ENCODE results near the gene RCOR3. TPM values are rescaled to one million over a fixed set of nuclear protein-coding genes. Genes with fewer than 3 reads are reported as not detected.

The RCOR3 gene
- total and polyA plus RNA-seq, 7 donors, result 7.6 to 60.3 (median 40.7) TPM

GRCh38 chr1:211352465-211352864 lies 93.3 kb downstream of the RCOR3 start:
- 96% methylated on average over 2 of the region's 2 CpGs for WGBS, 2 donors

GRCh38 chr1:211352985-211353515 lies 93.9 kb downstream of the RCOR3 start:
- H3K4me1 ChIP-seq, result no peaks in the 10 kb centered on the region
- peaks cover 0 to 46% (median 12%) of the 10 kb centered on the region in 4 donors for H3K36me3 ChIP-seq
- H3K27me3 ChIP-seq, result no peaks in the 10 kb centered on the region
- no peaks in the 10 kb centered on the region for H3K9me3 ChIP-seq
- DNase-seq, result no peak
- no peak overlapping the region for H3K27ac ChIP-seq
- no peak overlapping the region for H3K4me3 ChIP-seq
- intact Hi-C loops (cut with DNase I), result no loop called here
- WGBS, 2 donors, result 24 to 40% methylated on average over 8 of the region's 8 CpGs
- no peak for TF ChIP-seq POLR2AphosphoS5 (IDR thresholded peaks at IDR 0.05)
- peak; percentile 16 to 75 (median 40) for TF ChIP-seq CTCF (IDR thresholded peaks at IDR 0.05)

More at GRCh38 chr1:211352465-211352864, 93.3 kb downstream of the RCOR3 start:
- no peaks in the 10 kb centered on the region for H3K27me3 ChIP-seq
- no peak for DNase-seq
- peaks cover 0 to 4% (median 1%) of the 10 kb centered on the region in 4 donors for H3K4me1 ChIP-seq
- no peak overlapping the region for H3K27ac ChIP-seq
- H3K4me3 ChIP-seq, result no peak overlapping the region
- intact Hi-C loops (cut with DNase I), result no loop called here
- H3K36me3 ChIP-seq, result peaks cover 0 to 41% (median 12%) of the 10 kb centered on the region in 4 donors
- TF ChIP-seq EP300 (IDR thresholded peaks at IDR 0.05), result no peak
- no peak for TF ChIP-seq CTCF (IDR thresholded peaks at IDR 0.05)
- no peak for TF ChIP-seq POLR2AphosphoS5 (IDR thresholded peaks at IDR 0.05)
- no peak for TF ChIP-seq POLR2A (IDR thresholded peaks at IDR 0.05)
- H3K9me3 ChIP-seq, result no peaks in the 10 kb centered on the region

GRCh38 chr1:211353562-211354212 lies 94.5 kb downstream of the RCOR3 start:
- DNase-seq, result no peak
- intact Hi-C loops (cut with DNase I), result no loop called here
- peaks cover 0 to 46% (median 12%) of the 10 kb centered on the region in 4 donors for H3K36me3 ChIP-seq
- no peaks in the 10 kb centered on the region for H3K27me3 ChIP-seq
- H3K4me3 ChIP-seq, result no peak overlapping the region
- no peaks in the 10 kb centered on the region for H3K9me3 ChIP-seq
- no peaks in the 10 kb centered on the region for H3K4me1 ChIP-seq
- H3K27ac ChIP-seq, result no peak overlapping the region
- TF ChIP-seq EP300 (IDR thresholded peaks at IDR 0.05) (no peak), POLR2AphosphoS5 (IDR thresholded peaks at IDR 0.05) (no peak), CTCF (IDR thresholded peaks at IDR 0.05) (no peak), POLR2A (IDR thresholded peaks at IDR 0.05) (no peak)
- 0 to 55% methylated on average over 1 of the region's 1 CpG for WGBS, 2 donors

- intact Hi-C loops (cut with DNase I), result no loop called here
- Histone ChIP-seq H3K27ac (no peak overlapping the region), H3K27me3 (no peaks in the 10 kb centered on the region), H3K36me3 (peaks cover 0 to 67% (median 26%) of the 10 kb centered on the region in 4 donors), H3K9me3 (no peaks in the 10 kb centered on the region), H3K4me3 (no peak overlapping the region), H3K4me1 (no peaks in the 10 kb centered on the region)
- no peak for DNase-seq
- no peak for TF ChIP-seq CTCF (IDR thresholded peaks at IDR 0.05)
- TF ChIP-seq POLR2A (IDR thresholded peaks at IDR 0.05), result no peak
- no peak for TF ChIP-seq POLR2AphosphoS5 (IDR thresholded peaks at IDR 0.05)
- TF ChIP-seq EP300 (IDR thresholded peaks at IDR 0.05), result no peak
- WGBS, 2 donors, result 87 to 95% methylated on average over 4 of the region's 4 CpGs
Observed at GRCh38 chr1:211355873-211356272, 96.7 kb downstream of the RCOR3 start.

All from sigmoid colon (tissue), 7 donors.